HG03097 (cell line): ENCODE data around the gene FBXL4.
A peak's percentile ranks its signal among the peaks of the same experiment; 100 is the strongest.
"Not testable (repeated sequence)": the region's sequence is repeated elsewhere in the genome, so short reads cannot be mapped to it uniquely, and the experiment has no call there.

Experiments used
- ATAC-seq: cut with Tn5 transposase; IDR thresholded peaks from one replicate; pipeline ENCODE4 v1.9.1; 2021; ENCODE audit not compliant: unreplicated experiment, low FRiP score

The FBXL4 gene

GRCh38 chr6:98946266-98946878 lies 1.4 kb downstream of the FBXL4 start:
- no peak for ATAC-seq

DNA sequence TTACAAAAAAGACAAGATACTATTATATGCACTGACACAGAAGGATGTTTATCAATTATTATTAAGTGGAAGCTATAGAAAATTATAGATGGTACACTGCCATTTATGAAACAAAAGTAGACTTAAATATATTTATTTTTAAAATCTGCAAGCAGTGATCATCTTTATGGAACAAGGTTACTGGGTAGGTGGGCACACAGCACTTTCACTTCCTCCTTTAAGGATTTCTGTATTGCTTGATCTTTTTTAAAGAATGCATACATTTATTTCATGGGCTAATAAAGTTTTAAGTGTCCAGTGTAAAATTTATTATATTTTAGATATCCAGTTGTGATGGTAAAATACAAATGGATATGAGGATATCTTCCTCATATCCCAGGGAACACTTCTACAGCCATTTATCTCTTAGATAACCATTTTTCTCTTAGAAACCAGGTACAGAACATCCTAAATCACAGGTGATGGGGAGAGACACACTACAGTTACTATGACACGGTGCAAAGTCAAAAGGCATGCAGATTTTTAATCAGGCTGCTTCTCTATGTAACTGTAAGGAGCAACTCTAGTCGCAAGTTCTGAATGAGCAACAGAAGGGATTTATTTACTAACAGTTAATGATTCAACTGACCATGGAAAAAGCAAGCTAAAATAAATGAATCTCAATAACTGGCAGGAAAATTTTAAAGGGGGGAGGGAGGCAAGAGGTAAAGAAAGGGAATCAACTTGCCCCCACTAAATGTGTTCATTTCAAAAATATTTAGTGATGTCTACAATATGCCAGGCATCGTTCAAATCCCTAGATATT lies 2.2 kb downstream of the FBXL4 start:
- no peak for ATAC-seq

GRCh38 chr6:98944598-98945081 lies 3.1 kb downstream of the FBXL4 start:
- ATAC-seq, result no peak

DNA sequence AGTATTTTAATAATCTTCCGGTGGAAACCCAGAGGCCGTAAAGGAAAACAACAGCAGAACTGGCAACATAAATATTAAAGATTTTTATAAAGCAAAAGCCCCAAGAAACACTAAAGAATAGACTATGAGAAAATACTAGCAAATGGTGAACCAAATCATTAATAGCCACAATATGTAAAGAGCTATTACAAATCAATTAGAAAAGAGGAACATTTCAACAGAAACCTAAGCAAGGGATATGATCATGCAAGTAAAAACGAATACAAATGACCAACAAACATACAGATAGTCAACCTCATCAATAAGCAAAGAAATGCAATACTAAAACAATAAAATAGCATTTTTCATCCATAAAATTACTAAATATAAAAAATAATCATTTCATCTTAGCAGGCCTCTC lies 3.6 kb downstream of the FBXL4 start:
- ATAC-seq, result no peak

- ATAC-seq, result no peak
These were observed 5.4 kb downstream of the FBXL4 start for GRCh38 chr6:98942263-98942803.

GRCh38 chr6:98941319-98941718 lies 6.4 kb downstream of the FBXL4 start:
- no peak for ATAC-seq

DNA sequence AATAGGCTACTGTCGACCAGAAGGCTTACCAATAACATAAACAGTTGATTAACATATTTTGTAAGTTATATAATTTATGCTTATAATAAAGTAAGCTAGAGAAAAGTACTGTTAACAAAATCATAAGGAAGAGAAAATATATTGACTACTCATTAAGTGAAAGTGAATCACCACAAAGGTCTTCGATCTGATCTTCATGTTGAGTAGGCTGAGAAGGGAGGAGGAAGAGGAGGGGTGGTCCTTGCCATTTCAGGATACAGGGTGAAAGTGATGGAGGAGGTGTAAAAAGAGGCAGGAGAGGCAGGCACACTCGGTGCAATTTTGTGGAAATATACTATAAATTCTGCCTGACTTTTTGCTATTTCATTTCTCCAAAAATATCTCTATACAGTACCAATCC lies 10.4 kb downstream of the FBXL4 start:
- ATAC-seq, result no peak

DNA sequence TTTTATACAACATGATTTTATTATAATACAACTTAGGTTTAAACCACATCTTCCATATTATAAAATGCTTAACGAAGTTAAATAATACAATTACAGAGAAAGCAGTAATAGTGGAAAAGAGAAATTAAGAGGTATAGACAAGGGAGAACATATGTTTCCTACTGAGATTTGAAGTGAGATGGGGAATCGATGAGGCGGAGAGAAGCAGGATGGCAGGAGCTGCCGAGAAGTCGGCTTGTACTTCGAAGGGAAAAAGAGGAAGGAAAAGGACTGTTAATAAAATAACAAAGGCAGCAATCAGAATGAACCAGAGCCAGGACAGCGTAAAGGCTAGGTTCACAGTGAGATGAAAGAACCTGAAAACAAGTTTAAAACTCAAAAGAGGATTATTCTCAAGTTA lies 15.4 kb downstream of the FBXL4 start:
- no peak for ATAC-seq

DNA sequence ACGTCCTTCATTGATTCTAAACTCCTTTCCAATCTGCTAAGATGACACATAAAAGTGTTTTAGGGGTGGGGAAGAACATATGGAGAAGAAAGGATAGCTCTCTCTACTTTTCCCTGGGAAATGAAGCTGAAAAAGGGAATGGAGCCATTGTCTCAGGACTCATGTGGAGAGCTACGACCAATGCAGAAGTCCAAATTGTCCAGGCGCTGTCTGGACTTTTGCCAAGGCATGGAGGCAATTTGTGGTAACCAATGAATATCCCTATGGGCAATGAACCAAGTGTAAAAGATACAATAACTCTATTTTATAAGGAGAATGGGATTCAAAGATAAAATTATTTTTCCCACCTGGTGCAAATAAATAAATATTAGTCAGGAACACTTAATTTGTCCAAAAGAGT lies 16.1 kb downstream of the FBXL4 start:
- ATAC-seq, result no peak

GRCh38 chr6:98929498-98930060 lies 18.2 kb downstream of the FBXL4 start:
- no peak for ATAC-seq

DNA sequence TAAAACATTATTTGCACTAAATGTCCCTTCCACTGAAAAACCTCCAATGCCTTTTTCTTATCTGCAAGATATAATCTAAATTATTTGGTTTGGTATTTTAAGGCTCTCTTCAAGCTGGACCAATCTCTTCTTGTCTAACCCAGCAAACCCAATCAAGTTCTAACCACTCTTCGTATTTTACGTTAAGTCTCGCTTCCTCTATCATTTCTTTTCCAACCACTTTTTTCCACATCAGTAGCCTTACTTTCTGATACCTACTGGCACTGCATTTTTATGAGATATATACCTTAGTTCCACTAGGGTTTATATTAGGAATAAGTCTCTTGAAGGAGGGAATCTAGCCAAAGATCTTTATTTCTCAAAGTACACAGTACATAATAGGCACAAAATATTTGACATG lies 19.1 kb downstream of the FBXL4 start:
- ATAC-seq, result no peak

DNA sequence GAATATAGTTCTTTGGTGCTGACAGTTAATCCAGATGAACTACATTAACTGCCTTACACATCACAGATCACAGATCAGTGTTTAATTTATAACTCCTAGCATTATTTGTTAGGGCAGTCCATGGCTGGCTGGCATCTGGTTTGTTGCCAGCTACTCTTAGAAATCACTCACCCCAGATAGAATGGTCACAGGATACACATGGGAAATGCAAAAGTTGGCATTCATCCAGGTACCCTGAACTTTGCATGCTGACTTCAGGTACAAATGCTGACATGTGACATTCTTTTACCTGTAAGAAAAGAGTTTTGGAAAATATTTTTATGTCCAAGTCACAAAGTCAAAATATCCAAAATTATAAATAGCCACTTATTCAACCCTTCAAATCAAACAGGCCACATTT lies 20.2 kb downstream of the FBXL4 start:
- no peak for ATAC-seq

DNA sequence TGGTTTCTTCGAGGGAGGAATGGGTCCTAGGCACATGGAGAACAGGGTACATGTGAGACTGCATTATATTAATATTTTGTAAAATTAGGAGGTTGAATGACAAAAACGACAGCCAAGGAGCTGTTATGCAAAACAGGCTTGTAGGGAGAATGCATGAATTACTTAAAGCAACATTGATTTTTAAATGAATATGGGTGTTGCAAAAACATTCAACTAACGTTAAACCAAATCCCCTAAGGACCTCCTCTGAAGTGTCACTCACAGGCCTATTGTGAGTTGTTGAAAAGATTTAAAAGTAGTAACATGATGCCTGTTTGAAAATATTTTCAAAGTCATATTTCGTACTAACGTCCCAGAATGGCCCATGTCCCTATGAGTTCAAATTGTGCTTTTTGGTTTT lies 21.9 kb downstream of the FBXL4 start:
- no peak for ATAC-seq

GRCh38 chr6:98924647-98925046 lies 23.1 kb downstream of the FBXL4 start:
- no peak for ATAC-seq

GRCh38 chr6:98920904-98921431 lies 26.8 kb downstream of the FBXL4 start:
- ATAC-seq, result peak; percentile 81

GRCh38 chr6:98910946-98911345 lies 36.8 kb downstream of the FBXL4 start:
- not testable (repeated sequence) for ATAC-seq

DNA sequence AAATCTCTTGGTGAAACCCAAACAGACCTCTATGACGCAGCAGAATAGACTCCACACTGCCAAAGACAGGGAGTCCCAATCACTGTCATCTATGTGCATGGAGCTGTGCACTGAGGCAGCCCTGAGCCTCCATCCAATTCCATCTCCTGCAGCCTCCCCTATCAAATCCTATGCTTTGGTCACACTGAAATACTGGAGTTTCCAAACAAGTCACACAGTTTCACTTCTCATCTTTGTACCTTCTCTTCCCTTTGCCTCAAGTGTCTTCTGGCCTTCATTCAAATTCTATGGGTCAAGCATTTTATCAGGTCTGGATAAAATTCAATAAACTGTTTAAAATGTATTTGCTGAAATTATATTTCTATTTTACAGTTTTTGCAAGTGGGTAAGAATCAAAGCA lies 38.5 kb downstream of the FBXL4 start:
- no peak for ATAC-seq

- not testable (repeated sequence) for ATAC-seq
These were observed 41.4 kb downstream of the FBXL4 start for GRCh38 chr6:98906342-98906741.

DNA sequence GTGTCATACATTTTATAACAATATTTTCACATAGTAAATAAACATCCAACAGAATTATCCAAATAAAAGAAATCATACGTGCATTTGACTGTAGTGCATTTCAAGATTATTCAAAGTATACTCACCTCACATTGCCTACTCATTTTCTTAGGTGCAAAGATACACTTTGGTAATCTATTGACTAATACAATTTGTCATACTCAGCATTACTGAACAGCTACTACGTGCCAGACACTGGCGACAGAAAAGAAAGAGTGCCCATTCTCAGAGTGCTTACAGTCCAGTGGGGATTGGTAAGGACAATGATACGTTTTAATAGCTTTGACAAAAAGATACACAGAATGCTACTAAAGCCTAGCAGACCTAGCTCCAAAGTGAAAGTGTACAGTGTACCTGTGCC lies 42.0 kb downstream of the FBXL4 start:
- ATAC-seq, result no peak

GRCh38 chr6:98904096-98904495 lies 43.6 kb downstream of the FBXL4 start:
- ATAC-seq, result no peak

- no peak for ATAC-seq
These were observed 47.0 kb downstream of the FBXL4 start for GRCh38 chr6:98900706-98901105.
